ENCODE data around the gene ALDH1A1.

The ALDH1A1 gene

GRCh38 chr9:72913382-72914009 is 39.4 kb downstream of the ALDH1A1 start:
- no peak for DNase-seq

- DNase-seq, result no peak
Observed at GRCh38 chr9:72912476-72913381, 40.1 kb downstream of the ALDH1A1 start.

DNA sequence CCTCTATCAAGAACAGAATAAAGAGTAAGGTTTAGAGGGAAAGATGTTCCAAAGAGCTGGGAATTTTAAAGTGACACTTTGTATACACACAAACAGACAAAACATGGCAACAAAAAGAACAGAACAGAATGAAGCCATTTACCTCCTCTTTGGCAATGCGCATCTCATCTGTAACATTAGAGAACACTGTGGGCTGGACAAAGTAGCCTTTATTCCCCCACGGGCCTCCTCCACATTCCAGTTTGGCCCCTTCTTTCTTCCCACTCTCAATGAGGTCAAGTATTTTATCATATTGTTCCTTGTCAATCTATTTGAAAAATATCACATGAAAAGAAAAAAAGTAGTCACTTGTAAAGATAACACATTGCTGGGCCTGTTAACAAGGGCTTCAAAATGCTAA is 41.0 kb downstream of the ALDH1A1 start:
- no peak for DNase-seq

GRCh38 chr9:72911247-72911775 is 41.5 kb downstream of the ALDH1A1 start:
- no peak for DNase-seq

GRCh38 chr9:72909428-72909827 is 43.4 kb downstream of the ALDH1A1 start:
- no peak for DNase-seq

DNA sequence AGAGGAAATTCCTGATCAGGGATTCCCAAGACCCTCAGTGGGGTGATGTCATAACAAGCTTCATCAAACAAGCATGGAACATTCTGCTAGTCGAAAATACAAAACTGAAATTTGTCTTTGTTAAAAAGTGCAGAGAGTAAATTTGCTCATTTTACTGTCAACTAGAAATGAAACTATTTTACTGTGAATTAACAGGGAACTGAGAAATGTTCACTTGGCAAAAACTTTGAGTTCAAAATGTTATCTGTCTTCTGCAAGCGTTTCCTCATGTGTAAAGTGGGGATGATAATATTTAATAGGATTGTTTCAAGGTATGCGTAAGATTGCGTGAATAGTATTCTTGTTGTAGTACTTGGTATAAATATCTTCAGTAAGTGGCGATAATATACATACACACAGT is 45.4 kb downstream of the ALDH1A1 start:
- peak; percentile 56 for DNase-seq

- no peak for DNase-seq
Observed at GRCh38 chr9:72906810-72907209, 46.0 kb downstream of the ALDH1A1 start.

- no peak for DNase-seq
Observed at GRCh38 chr9:72905514-72906480, 47.1 kb downstream of the ALDH1A1 start.

GRCh38 chr9:72904267-72905093 is 48.4 kb downstream of the ALDH1A1 start:
- no peak for DNase-seq

- no peak for DNase-seq
Observed at GRCh38 chr9:72903103-72903502, 49.8 kb downstream of the ALDH1A1 start.

DNA sequence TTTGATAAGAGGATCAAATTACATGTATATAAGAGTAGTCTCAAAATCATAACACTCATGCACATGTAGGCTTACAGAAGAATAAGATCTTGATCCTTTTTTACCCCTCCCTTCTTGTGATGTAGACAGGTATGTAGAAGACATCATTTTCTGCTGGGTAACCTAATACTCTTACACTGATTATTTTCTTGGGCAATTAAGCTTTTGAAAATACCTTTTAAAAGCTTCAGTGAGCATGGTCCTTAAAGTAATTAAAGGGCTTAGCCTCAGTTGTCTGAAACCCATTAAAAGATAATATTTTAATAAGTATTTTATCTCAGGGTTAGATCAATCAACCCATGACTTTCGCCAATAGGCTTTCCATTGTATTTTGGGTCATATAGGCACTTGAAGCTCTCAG is 50.6 kb downstream of the ALDH1A1 start:
- DNase-seq, result no peak

DNA sequence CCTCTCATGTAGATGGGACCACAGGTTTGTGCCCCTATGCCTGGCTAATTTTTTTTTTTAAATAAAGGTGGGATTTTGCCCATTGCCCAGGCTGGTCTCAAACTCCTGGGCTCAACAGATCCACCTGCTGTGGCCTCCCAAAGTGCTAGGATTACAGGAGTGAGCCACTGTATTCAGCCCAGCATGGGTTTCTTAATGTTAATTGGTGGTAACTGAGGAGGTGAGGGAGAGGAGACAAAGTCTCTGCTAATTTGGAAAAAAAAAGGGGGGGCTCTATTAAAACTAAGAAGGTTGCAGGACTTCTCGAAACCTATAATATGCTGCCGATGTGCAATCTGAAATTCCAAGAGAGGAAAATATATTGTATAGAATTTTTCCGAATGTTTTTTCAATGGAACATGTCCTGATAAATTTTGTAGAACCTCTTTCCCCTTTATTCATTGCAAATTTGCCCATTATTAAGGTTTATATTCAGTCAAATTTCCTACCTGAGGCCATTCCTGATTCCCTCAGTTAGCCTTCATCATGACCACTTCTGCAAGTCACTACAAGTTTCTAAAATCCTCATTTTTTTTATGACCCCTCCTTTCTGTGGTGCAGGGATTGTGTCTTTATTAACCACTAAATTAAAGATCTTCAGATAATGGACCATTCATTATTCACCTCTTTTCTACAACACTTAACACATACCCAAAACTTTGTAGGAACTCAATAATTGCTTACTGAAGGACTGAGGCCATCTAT is 52.9 kb downstream of the ALDH1A1 start:
- DNase-seq, result no peak

DNA sequence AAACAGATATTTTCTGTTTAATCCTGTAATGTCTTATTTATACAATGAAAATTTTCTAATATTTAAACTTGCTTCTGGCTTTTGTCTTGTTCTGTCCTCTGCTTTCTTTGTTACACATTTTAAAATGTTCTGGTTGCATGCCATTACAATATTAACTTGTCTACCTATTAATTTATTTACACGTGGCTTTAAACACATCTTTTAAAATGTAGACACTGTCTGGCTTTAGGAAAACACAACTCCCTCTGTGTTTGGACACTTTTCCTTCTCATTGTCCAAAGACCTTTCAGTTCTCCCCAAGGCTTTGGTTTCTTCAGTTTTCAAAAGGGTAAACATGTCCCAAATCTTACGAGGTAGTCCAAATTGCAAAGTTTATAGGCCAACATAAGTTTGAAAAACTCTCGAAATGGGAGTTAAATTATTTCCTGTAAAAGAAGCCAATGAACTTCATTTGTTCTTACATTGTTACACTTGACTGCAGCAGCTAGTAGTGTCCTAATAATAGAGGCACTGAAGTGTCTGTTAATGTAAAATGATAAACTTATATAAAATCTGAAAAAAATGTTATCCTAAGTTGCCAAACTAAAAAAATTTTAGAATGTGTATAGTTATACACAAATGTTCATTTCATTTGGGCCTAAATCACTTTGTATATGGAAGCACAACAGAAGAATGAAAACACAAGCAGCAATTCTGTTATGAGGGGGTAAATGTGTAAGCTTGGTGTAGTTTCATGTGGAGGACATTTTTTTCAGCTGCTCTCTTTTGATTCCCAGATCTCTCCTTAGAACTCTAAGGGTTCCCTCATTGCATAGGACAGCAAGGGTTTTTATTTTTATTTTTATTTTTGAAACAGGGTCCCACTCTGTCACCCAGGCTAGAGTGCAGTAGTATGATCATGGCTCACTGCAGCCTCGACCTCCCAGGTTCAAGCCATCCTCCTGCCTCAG is 53.8 kb downstream of the ALDH1A1 start:
- DNase-seq, result no peak

DNA sequence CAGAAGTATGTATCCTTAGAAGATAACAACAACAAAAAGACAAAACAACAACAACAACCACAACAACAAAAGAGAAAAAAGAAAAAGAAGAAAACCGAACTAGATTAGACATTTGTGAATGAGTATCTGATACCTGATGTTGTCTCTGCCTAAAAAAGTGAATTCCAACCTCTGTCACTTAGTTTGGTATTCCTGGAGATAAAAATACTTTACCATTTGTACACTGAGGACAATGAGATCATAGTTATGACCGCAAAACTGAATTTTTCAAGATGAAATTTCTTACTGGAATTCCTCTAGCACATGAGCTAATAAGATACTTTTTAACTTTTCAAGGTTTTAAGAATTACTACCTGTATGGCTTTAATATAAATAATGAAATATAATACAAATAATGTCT is 54.5 kb downstream of the ALDH1A1 start:
- no peak for DNase-seq

GRCh38 chr9:72897069-72897649 is 55.7 kb downstream of the ALDH1A1 start:
- no peak for DNase-seq

- DNase-seq, result no peak
Observed at GRCh38 chr9:72896439-72896838, 56.4 kb downstream of the ALDH1A1 start.

DNA sequence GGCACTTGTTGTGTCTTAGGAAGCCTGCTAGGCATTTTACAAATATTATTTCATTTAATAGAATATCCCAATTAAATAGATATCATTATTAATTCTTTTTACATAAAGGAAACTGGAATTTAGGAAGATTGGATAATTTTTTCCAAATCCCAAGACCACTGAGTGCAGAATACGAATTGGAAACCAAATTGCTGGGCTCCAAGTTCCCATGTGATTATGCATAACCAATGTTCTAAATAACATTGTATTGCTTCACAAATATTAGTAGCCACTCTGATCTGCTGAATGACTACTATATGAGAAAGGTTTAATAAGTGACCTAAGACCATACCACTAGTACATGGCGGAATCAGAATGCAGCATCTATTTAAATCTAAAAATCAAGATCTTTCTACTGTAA is 57.7 kb downstream of the ALDH1A1 start:
- DNase-seq, result no peak

DNA sequence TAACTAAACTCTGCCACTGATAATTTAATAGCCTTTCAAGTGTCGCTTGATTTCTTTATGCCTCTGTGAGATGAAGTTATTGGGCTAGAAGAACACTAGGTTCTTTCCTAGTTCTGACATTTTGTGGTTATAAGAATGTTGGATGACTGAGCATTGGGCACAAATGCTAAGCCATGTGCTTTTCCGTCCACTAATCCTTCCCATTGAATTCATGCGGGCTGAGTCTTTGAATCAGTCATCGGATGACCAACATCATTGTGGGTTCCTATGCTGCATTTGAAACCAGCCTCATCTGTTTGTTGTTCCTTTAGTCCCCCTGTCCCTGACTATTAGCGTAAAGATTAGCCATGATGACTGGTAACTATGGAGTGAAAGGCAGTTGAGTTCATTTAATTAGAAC is 58.5 kb downstream of the ALDH1A1 start:
- DNase-seq, result no peak

DNA sequence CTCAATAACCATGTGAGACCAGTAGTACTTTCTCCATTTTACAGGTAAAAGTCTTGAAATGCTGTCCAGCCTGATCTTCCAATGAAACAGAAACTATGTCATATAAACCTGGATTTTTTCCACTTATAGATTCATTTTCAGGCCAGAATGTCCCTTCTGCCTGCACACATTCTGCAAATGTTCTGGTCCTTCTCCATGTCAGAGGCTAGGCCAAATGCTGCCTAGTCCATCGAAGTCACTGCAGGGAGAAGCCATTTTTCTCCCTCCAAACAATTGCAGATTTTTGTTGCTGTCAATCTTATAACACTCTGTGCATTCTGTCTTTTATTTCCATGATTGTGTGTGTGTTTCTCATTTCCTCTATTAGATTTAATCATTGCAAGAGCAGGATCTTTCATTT is 59.4 kb downstream of the ALDH1A1 start:
- DNase-seq, result no peak

GRCh38 chr9:72891043-72891442 is 61.8 kb downstream of the ALDH1A1 start:
- no peak for DNase-seq
